ENCODE data around the gene CREBZF.

Gene CREBZF

DNA sequence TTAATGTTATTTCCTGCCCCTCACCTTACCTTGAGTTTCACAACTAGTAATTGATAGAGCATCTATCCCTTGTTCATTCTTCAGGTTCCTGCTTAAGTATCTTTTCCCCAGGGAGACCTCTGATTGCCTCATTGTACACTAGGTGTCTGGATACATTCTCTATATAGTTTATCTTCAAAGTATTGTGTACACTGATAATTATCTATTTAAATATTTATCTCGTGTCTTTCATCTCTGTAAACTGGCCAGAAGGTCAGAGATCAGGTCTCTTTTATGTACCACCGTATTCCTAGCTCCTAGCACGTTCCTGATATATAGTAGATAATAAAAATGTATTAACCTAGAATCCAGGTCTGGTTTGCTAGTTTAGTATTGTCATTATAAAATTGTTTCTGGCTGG is 30.2 kb downstream of the CREBZF start:
- peaks cover 2 to 78% of the 10 kb centered on the region in 2 donors for H3K36me3 ChIP-seq (replicated peaks in 1 of 2; ENCODE audit: control insufficient read depth in 2 of 2, insufficient read depth in 2 of 2, low read length in 2 of 2)
- H2BK5ac ChIP-seq (ENCODE audit: low read length) = no peak overlapping the region
- H3K9ac ChIP-seq (ENCODE audit: low read depth, low read length, poor library complexity) = no peak overlapping the region
- H2BK120ac ChIP-seq (ENCODE audit: low read depth, low read length) = no peak overlapping the region
- peaks cover 0 to 4% of the 10 kb centered on the region in 2 donors for H3K4me1 ChIP-seq (ENCODE audit: control insufficient read depth in 2 of 2, insufficient read depth in 1 of 2, low read depth in 1 of 2, low read length in 2 of 2)
- no peak overlapping the region for H2BK12ac ChIP-seq (ENCODE audit: low read length)
- H3K27me3 ChIP-seq (ENCODE audit: control insufficient read depth in 3 of 3, insufficient read depth in 3 of 3, low read depth in 1 of 3, low read length in 3 of 3) = no peaks in the 10 kb centered on the region
- no peak overlapping the region for H3K27ac ChIP-seq (replicated peaks; ENCODE audit: low read length)
- no peak overlapping the region for H3K14ac ChIP-seq (ENCODE audit: low read length)
- H3K79me1 ChIP-seq (ENCODE audit: low read depth, low read length) = no peaks in the 10 kb centered on the region
- H2AK5ac ChIP-seq (ENCODE audit: low read depth, low read length) = no peak overlapping the region
- H3K9me3 ChIP-seq (replicated peaks in 1 of 2; ENCODE audit: control insufficient read depth in 2 of 2, insufficient read depth in 1 of 2, low read depth in 1 of 2, low read length in 2 of 2) = no peaks in the 10 kb centered on the region
- no peak overlapping the region for H4K91ac ChIP-seq (ENCODE audit: low read depth, low read length, poor library complexity)
- no peak overlapping the region for H2BK15ac ChIP-seq (ENCODE audit: low read length)
- DNase-seq (ENCODE audit: low spot score) = no peak
- no peak overlapping the region for H3K4ac ChIP-seq (ENCODE audit: low read length)
- H3K18ac ChIP-seq (ENCODE audit: low read length) = no peak overlapping the region
- H3K4me3 ChIP-seq (ENCODE audit: low read length in 2 of 2) = no peak overlapping the region
- no peak overlapping the region for H4K8ac ChIP-seq (ENCODE audit: low read depth, low read length)
- WGBS, 2 donors (ENCODE audit: extremely low coverage in 2 of 2, insufficient read length in 2 of 2, insufficient replicate concordance in 1 of 2) = no CpG with 5 or more reads among the region's 3 CpGs
- no peak overlapping the region for H3K4me2 ChIP-seq (ENCODE audit: insufficient read depth, low read length, poor library complexity, severe bottlenecking)
- H3K23ac ChIP-seq (ENCODE audit: low read depth, low read length, poor library complexity) = no peak overlapping the region
- H2AFZ ChIP-seq (ENCODE audit: low read length) = no peak overlapping the region

DNA sequence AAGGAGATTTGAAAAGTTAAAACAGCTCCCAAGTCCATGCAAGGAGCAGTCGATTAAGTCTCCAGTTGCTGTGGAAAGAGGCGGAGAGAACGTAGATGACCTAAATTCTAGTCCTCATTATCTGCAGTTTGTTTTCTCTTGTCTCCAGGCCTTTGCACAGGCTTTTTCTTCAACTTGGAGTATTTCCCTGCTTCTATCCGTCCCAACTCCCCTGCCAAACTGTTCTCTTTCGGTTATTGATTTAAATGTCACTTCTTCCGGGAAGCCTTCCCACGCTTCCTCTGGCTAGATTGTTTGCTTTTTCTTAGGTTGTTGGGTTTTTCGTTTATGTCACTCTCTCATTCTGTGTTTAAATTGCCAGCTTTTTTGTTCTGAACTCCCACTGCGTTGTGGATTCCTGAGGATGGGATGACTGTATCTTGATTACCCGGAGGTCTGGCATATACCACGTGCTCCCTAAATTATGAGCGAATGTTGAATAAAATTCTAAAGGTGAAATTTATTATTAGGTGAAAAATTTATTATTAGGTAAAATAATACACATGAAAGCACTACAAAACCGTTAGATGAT is 36.1 kb downstream of the CREBZF start:
- H3K9me3 ChIP-seq (replicated peaks in 1 of 2; ENCODE audit: control insufficient read depth in 2 of 2, insufficient read depth in 1 of 2, low read depth in 1 of 2, low read length in 2 of 2) = no peaks in the 10 kb centered on the region
- H3K27me3 ChIP-seq (ENCODE audit: control insufficient read depth in 3 of 3, insufficient read depth in 3 of 3, low read depth in 1 of 3, low read length in 3 of 3) = no peaks in the 10 kb centered on the region
- H4K91ac ChIP-seq (ENCODE audit: low read depth, low read length, poor library complexity) = no peak overlapping the region
- H3K36me3 ChIP-seq (replicated peaks in 1 of 2; ENCODE audit: control insufficient read depth in 2 of 2, insufficient read depth in 2 of 2, low read length in 2 of 2) = peaks cover 0 to 26% of the 10 kb centered on the region in 2 donors
- H2AK5ac ChIP-seq (ENCODE audit: low read depth, low read length) = no peak overlapping the region
- H3K4me3 ChIP-seq (ENCODE audit: low read length in 2 of 2) = peak overlapping the region; percentile 71 to 85
- H3K27ac ChIP-seq (replicated peaks; ENCODE audit: low read length) = no peak overlapping the region
- no peak overlapping the region for H3K4ac ChIP-seq (ENCODE audit: low read length)
- no peak overlapping the region for H3K14ac ChIP-seq (ENCODE audit: low read length)
- no peak overlapping the region for H3K23ac ChIP-seq (ENCODE audit: low read depth, low read length, poor library complexity)
- H3K9ac ChIP-seq (ENCODE audit: low read depth, low read length, poor library complexity) = no peak overlapping the region
- H3K4me1 ChIP-seq (ENCODE audit: control insufficient read depth in 2 of 2, insufficient read depth in 1 of 2, low read depth in 1 of 2, low read length in 2 of 2) = peaks cover 4 to 6% of the 10 kb centered on the region in 2 donors
- peak overlapping the region; percentile 63 for H3K4me2 ChIP-seq (ENCODE audit: insufficient read depth, low read length, poor library complexity, severe bottlenecking)
- H3K18ac ChIP-seq (ENCODE audit: low read length) = no peak overlapping the region
- no peak overlapping the region for H2BK15ac ChIP-seq (ENCODE audit: low read length)
- H3K79me1 ChIP-seq (ENCODE audit: low read depth, low read length) = no peaks in the 10 kb centered on the region
- no peak for DNase-seq (ENCODE audit: low spot score)
- H2AFZ ChIP-seq (ENCODE audit: low read length) = peak overlapping the region; percentile 97
- H2BK12ac ChIP-seq (ENCODE audit: low read length) = no peak overlapping the region
- no CpG with 5 or more reads among the region's 13 CpGs for WGBS, 2 donors (ENCODE audit: extremely low coverage in 2 of 2, insufficient read length in 2 of 2, insufficient replicate concordance in 1 of 2)
- no peak overlapping the region for H4K8ac ChIP-seq (ENCODE audit: low read depth, low read length)
- H2BK5ac ChIP-seq (ENCODE audit: low read length) = no peak overlapping the region
- no peak overlapping the region for H2BK120ac ChIP-seq (ENCODE audit: low read depth, low read length)

DNA sequence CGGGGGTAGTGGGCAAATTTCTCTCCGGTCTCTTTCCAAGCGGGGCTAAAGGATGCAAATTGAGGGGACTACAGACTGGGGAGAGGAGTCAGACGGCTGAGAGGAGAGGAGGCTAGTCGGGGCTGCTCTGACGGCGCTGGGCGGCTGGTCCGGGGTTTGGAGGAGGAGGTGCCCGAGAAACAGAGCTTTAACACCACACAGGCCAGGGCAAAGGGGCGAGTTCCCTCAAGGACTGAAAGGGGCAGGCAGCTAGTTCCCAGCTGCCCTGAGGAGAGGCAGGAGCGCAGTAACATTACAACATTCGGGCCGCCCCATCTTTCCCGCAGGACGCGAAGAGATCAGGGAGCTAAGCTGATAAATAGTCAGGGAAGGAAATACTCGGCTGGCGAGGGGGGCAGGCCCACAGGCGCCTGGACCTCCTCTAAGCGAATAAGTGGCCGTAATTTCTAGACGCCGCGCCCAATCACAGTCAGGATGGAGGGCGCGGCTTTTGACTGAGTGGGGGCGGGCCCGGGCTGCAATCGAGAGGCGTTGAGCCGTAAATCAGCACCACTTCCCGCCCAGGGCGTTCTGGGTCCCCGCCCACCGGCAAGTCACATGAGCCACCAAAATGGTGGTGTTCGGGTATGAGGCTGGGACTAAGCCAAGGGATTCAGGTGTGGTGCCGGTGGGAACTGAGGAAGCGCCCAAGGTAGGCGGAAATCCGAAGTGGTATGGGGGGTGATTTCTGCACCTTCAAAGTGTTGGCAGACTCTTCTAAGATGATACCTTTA is 36.7 kb downstream of the CREBZF start, which contains the start of gene TMEM126B:
Gene TMEM126B, plus strand, starts transcription at position 596 of the 773 bp plus-strand sequence. Its CDS starts 15 bp downstream, at position 611.
- Histone ChIP-seq H3K23ac (ENCODE audit: low read depth, low read length, poor library complexity) (no peak within 1 kb of the TSS), H3K9me3 (replicated peaks in 1 of 2; ENCODE audit: control insufficient read depth in 2 of 2, insufficient read depth in 1 of 2, low read depth in 1 of 2, low read length in 2 of 2) (no peaks in the 10 kb centered on the region), H2BK12ac (ENCODE audit: low read length) (no peak within 1 kb of the TSS), H2AK5ac (ENCODE audit: low read depth, low read length) (no peak within 1 kb of the TSS), H3K14ac (ENCODE audit: low read length) (peak within 1 kb of the TSS; percentile 86), H3K4me3 (ENCODE audit: low read length in 2 of 2) (peak within 1 kb of the TSS; percentile 71 to 86), H3K27me3 (ENCODE audit: control insufficient read depth in 3 of 3, insufficient read depth in 3 of 3, low read depth in 1 of 3, low read length in 3 of 3) (no peaks in the 10 kb centered on the region), H3K4me2 (ENCODE audit: insufficient read depth, low read length, poor library complexity, severe bottlenecking) (peak within 1 kb of the TSS; percentile 79), H3K18ac (ENCODE audit: low read length) (peak within 1 kb of the TSS; percentile 95), H2BK15ac (ENCODE audit: low read length) (no peak within 1 kb of the TSS), H2BK5ac (ENCODE audit: low read length) (no peak within 1 kb of the TSS), H3K4me1 (ENCODE audit: control insufficient read depth in 2 of 2, insufficient read depth in 1 of 2, low read depth in 1 of 2, low read length in 2 of 2) (peaks cover 4 to 6% of the 10 kb centered on the region in 2 donors), H3K27ac (replicated peaks; ENCODE audit: low read length) (peak within 1 kb of the TSS; percentile 72), H2AFZ (ENCODE audit: low read length) (peak within 1 kb of the TSS; percentile 97), H4K8ac (ENCODE audit: low read depth, low read length) (no peak within 1 kb of the TSS), H4K91ac (ENCODE audit: low read depth, low read length, poor library complexity) (no peak within 1 kb of the TSS), H3K79me1 (ENCODE audit: low read depth, low read length) (no peaks in the 10 kb centered on the region), H2BK120ac (ENCODE audit: low read depth, low read length) (no peak within 1 kb of the TSS), H3K36me3 (replicated peaks in 1 of 2; ENCODE audit: control insufficient read depth in 2 of 2, insufficient read depth in 2 of 2, low read length in 2 of 2) (peaks cover 0 to 22% of the 10 kb centered on the region in 2 donors), H3K4ac (ENCODE audit: low read length) (no peak within 1 kb of the TSS), H3K9ac (ENCODE audit: low read depth, low read length, poor library complexity) (peak within 1 kb of the TSS; percentile 83)
- no CpG with 5 or more reads among the region's 41 CpGs for WGBS, 2 donors (ENCODE audit: extremely low coverage in 2 of 2, insufficient read length in 2 of 2, insufficient replicate concordance in 1 of 2)
- DNase-seq (ENCODE audit: low spot score) = peak; percentile 94

DNA sequence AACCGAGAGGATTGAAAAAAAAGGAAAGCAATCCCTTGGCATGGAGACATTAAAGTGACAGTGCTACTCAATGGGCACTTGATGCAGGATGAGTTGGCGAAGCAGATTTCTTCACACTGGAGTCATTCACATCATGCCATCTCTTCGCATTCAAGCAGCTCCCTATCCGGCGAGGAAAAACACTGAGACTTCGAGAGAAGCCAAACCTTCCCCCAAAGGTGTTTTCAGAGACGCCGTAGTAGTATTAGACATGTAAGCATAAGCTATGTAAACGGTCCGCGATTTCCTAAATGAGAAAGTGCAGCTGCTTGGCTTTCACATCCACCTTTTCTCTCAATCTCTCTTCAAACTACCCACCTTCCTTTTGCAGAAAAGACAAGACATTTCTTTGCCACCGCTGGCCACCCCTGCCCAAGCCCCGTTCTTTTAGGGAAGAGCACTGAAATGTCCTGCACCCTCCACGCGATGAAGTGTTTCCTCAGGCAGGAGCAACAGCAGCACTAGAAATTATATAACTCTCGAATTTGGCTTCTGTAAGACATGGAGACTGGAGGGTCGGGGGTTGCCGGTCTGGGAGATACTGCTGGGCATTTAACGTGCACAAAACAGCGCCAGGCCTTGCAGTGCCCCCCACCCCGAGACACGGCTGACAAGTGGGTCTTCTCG is 37.5 kb downstream of the CREBZF start, which contains the start of gene DLG2:
Gene DLG2, minus strand, starts transcription at position 13 of the 666 bp plus-strand sequence.
- Histone ChIP-seq H3K18ac (ENCODE audit: low read length) (peak within 1 kb of the TSS; percentile 95), H2BK5ac (ENCODE audit: low read length) (no peak within 1 kb of the TSS), H3K4me1 (ENCODE audit: control insufficient read depth in 2 of 2, insufficient read depth in 1 of 2, low read depth in 1 of 2, low read length in 2 of 2) (peaks cover 4 to 6% of the 10 kb centered on the region in 2 donors), H3K27ac (replicated peaks; ENCODE audit: low read length) (peak within 1 kb of the TSS; percentile 72), H3K23ac (ENCODE audit: low read depth, low read length, poor library complexity) (no peak within 1 kb of the TSS), H2BK15ac (ENCODE audit: low read length) (no peak within 1 kb of the TSS), H3K36me3 (replicated peaks in 1 of 2; ENCODE audit: control insufficient read depth in 2 of 2, insufficient read depth in 2 of 2, low read length in 2 of 2) (peaks cover 0 to 22% of the 10 kb centered on the region in 2 donors), H4K8ac (ENCODE audit: low read depth, low read length) (no peak within 1 kb of the TSS), H2AK5ac (ENCODE audit: low read depth, low read length) (no peak within 1 kb of the TSS), H3K27me3 (ENCODE audit: control insufficient read depth in 3 of 3, insufficient read depth in 3 of 3, low read depth in 1 of 3, low read length in 3 of 3) (no peaks in the 10 kb centered on the region), H3K4me3 (ENCODE audit: low read length in 2 of 2) (peak within 1 kb of the TSS; percentile 71 to 86), H3K9ac (ENCODE audit: low read depth, low read length, poor library complexity) (peak within 1 kb of the TSS; percentile 83), H3K79me1 (ENCODE audit: low read depth, low read length) (no peaks in the 10 kb centered on the region), H3K14ac (ENCODE audit: low read length) (peak within 1 kb of the TSS; percentile 86), H2BK12ac (ENCODE audit: low read length) (no peak within 1 kb of the TSS), H3K4me2 (ENCODE audit: insufficient read depth, low read length, poor library complexity, severe bottlenecking) (peak within 1 kb of the TSS; percentile 79), H2AFZ (ENCODE audit: low read length) (peak within 1 kb of the TSS; percentile 97), H4K91ac (ENCODE audit: low read depth, low read length, poor library complexity) (no peak within 1 kb of the TSS), H3K4ac (ENCODE audit: low read length) (no peak within 1 kb of the TSS), H3K9me3 (replicated peaks in 1 of 2; ENCODE audit: control insufficient read depth in 2 of 2, insufficient read depth in 1 of 2, low read depth in 1 of 2, low read length in 2 of 2) (no peaks in the 10 kb centered on the region), H2BK120ac (ENCODE audit: low read depth, low read length) (no peak within 1 kb of the TSS)
- no CpG with 5 or more reads among the region's 23 CpGs for WGBS, 2 donors (ENCODE audit: extremely low coverage in 2 of 2, insufficient read length in 2 of 2, insufficient replicate concordance in 1 of 2)
- peak; percentile 15 for DNase-seq (ENCODE audit: low spot score)
